ENCODE data around the gene LSP1.

The LSP1 gene

GRCh38 chr11:1920128-1920908 is 67.4 kb downstream of the LSP1 start:
- no peak for DNase-seq

- no peak for DNase-seq
Observed at GRCh38 chr11:1920909-1921573, 68.2 kb downstream of the LSP1 start.

GRCh38 chr11:1921574-1922141 is 68.8 kb downstream of the LSP1 start:
- DNase-seq = no peak

- no peak for DNase-seq
Observed at GRCh38 chr11:1922481-1923081, 69.7 kb downstream of the LSP1 start.

- DNase-seq = no peak
Observed at GRCh38 chr11:1923201-1923956, 70.5 kb downstream of the LSP1 start.

- DNase-seq = no peak
Observed at GRCh38 chr11:1924181-1924580, 71.3 kb downstream of the LSP1 start.

GRCh38 chr11:1924646-1925372 is 71.9 kb downstream of the LSP1 start:
- DNase-seq = no peak

GRCh38 chr11:1925373-1926155 is 72.7 kb downstream of the LSP1 start:
- DNase-seq = no peak

- DNase-seq = peak; percentile 28
Observed at GRCh38 chr11:1926156-1927025, 73.5 kb downstream of the LSP1 start.

- DNase-seq = no peak
Observed at GRCh38 chr11:1927026-1927847, 74.4 kb downstream of the LSP1 start.

GRCh38 chr11:1927848-1928469 is 75.1 kb downstream of the LSP1 start:
- DNase-seq = no peak

GRCh38 chr11:1928470-1928890 is 75.6 kb downstream of the LSP1 start:
- DNase-seq = no peak

- DNase-seq = no peak
Observed at GRCh38 chr11:1928891-1929541, 76.1 kb downstream of the LSP1 start.

- no peak for DNase-seq
Observed at GRCh38 chr11:1929621-1930461, 77.0 kb downstream of the LSP1 start.

GRCh38 chr11:1930462-1930830 is 77.6 kb downstream of the LSP1 start:
- no peak for DNase-seq

- DNase-seq = peak; percentile 22
Observed at GRCh38 chr11:1931341-1932104, 78.6 kb downstream of the LSP1 start.

GRCh38 chr11:1932105-1932480 is 79.2 kb downstream of the LSP1 start:
- DNase-seq = no peak

Data from suppressor macrophage treated with lipopolysaccharide for 4 hours (primary cell).